ENCODE data around the gene HSD17B2. TPM values are rescaled to one million over a fixed set of nuclear protein-coding genes. Genes with fewer than 3 reads are reported as not detected.
A peak's percentile ranks its signal among the peaks of the same experiment; 100 is the strongest.

The HSD17B2 gene
- polyA plus RNA-seq, 1 experiment, result 0.60 TPM

- CTCF ChIA-PET, result interaction anchor here (0.8 to 1.1 kb wide), 2 partner anchors 11 to 25 kb away, joined by 3 read pairs; no protein-coding TSS in a partner anchor
- POLR2A ChIA-PET, result no interaction called here
- no peak overlapping the region for H3K4me3 ChIP-seq (ENCODE audit: low read depth, low read length)
- no peaks in the 10 kb centered on the region for H3K36me3 ChIP-seq (ENCODE audit: control insufficient read depth, insufficient read depth, low read length)
- H3K27me3 ChIP-seq (ENCODE audit: control insufficient read depth, insufficient read depth, low read length), result peaks cover 2% of the 10 kb centered on the region
- TF ChIP-seq CTCF (IDR thresholded peaks at IDR 0.05; ENCODE audit: insufficient read depth, low read depth, low read length), result no peak
- DNase-seq (ENCODE audit: low read depth), result no peak
These were observed 21.5 kb downstream of the HSD17B2 start for GRCh38 chr16:82056550-82056896.

GRCh38 chr16:82059161-82059982 lies 24.3 kb downstream of the HSD17B2 start:
- no peak for TF ChIP-seq CTCF (IDR thresholded peaks at IDR 0.05; ENCODE audit: insufficient read depth, low read depth, low read length)
- Histone ChIP-seq H3K27me3 (ENCODE audit: control insufficient read depth, insufficient read depth, low read length) (no peaks in the 10 kb centered on the region; the same call in 1 of the 2 replicates), H3K4me3 (ENCODE audit: low read depth, low read length) (no peak overlapping the region), H3K36me3 (ENCODE audit: control insufficient read depth, insufficient read depth, low read length) (no peaks in the 10 kb centered on the region)
- DNase-seq (ENCODE audit: low read depth), result no peak
- POLR2A ChIA-PET, result no interaction called here
- CTCF ChIA-PET, result interaction anchor here (0.7 to 2.3 kb wide), 6 partner anchors 10 to 165 kb away, joined by 3 to 10 read pairs (median 3); no protein-coding TSS in a partner anchor

GRCh38 chr16:82059983-82060421 lies 24.9 kb downstream of the HSD17B2 start:
- DNase-seq (ENCODE audit: low read depth), result no peak

GRCh38 chr16:82061861-82062525 lies 26.9 kb downstream of the HSD17B2 start:
- CTCF ChIA-PET, result interaction anchor here (0.6 to 2.3 kb wide), 10 partner anchors 8 to 172 kb away, joined by 3 to 10 read pairs (median 3); no protein-coding TSS in a partner anchor

More at GRCh38 chr16:82059983-82060421, 24.9 kb downstream of the HSD17B2 start:
- POLR2A ChIA-PET, result no interaction called here
- Histone ChIP-seq H3K4me3 (ENCODE audit: low read depth, low read length) (no peak overlapping the region), H3K27me3 (ENCODE audit: control insufficient read depth, insufficient read depth, low read length) (no peaks in the 10 kb centered on the region; the same call in 1 of the 2 replicates), H3K36me3 (ENCODE audit: control insufficient read depth, insufficient read depth, low read length) (no peaks in the 10 kb centered on the region)
- CTCF ChIA-PET, result interaction anchor here (0.7 to 2.3 kb wide), 6 partner anchors 10 to 164 kb away, joined by 3 to 10 read pairs (median 3); no protein-coding TSS in a partner anchor
- no peak for TF ChIP-seq CTCF (IDR thresholded peaks at IDR 0.05; ENCODE audit: insufficient read depth, low read depth, low read length)

More at GRCh38 chr16:82061861-82062525, 26.9 kb downstream of the HSD17B2 start:
- DNase-seq (ENCODE audit: low read depth), result no peak
- Histone ChIP-seq H3K4me3 (ENCODE audit: low read depth, low read length) (no peak overlapping the region), H3K27me3 (ENCODE audit: control insufficient read depth, insufficient read depth, low read length) (no peaks in the 10 kb centered on the region), H3K36me3 (ENCODE audit: control insufficient read depth, insufficient read depth, low read length) (no peaks in the 10 kb centered on the region)
- peak; percentile 41 for TF ChIP-seq CTCF (IDR thresholded peaks at IDR 0.05; ENCODE audit: insufficient read depth, low read depth, low read length)
- POLR2A ChIA-PET, result interaction anchor here (0.5 kb wide), 1 partner anchor 662 kb away, joined by 4 read pairs; no protein-coding TSS in a partner anchor

Data from BJ (cell line).